Measurements from ENCODE around the gene SLC17A9.

SLC17A9 gene

DNA sequence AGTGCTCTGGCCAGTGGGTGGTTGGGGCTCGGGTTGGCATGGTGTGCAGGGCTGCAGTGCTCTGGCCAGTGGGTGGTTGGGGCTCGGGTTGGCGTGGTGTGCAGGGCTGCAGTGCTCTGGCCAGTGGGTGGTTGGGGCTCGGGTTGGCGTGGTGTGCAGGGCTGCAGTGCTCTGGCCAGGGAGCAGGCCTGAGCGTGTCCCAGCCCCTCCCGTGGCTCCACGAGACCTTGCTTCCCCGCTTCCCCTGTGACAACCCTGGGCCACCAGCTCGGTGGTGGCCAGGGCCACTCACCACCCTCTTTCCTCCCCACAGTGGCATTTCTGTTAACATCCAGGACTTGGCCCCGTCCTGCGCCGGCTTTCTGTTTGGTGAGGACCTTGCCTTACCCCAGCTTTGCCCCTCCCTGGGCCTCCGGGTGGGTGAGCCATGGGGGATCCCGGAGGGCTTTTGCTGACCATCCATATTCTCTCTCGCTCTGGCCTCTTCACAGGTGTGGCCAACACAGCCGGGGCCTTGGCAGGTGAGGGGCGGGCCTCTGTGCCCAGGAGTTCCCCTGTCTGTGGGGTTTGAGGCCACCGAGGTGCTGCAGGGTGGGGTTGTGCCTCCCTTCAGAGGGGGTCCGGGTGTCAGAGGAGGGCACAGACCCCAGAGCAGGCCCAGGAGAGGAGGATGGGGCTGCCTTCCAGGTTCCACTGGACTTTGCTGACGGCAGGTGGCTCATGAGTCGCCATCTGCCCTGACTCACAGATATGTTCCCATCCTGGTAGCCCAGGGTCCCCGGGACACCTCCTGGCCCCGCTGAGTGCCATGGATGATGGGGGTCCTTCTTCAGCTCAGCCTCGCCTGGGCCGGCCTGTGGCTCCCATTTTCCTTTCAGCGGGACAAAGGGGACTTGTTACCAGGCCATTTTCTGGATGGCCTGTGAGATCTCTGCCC lies 14.0 kb downstream of the SLC17A9 start:
- no peak for TF ChIP-seq CTCF (IDR thresholded peaks at IDR 0.05; ENCODE audit: insufficient read depth, low read length, poor library complexity, severe bottlenecking)
- no peak for DNase-seq (ENCODE audit: extremely low read depth, insufficient read length)
- Histone ChIP-seq H3K4me3 (replicated peaks; ENCODE audit: low read depth, low read length) (no peak overlapping the region), H3K27me3 (replicated peaks; ENCODE audit: control insufficient read depth, insufficient read depth, low read length) (no peaks in the 10 kb centered on the region), H3K36me3 (ENCODE audit: control insufficient read depth, insufficient read depth, low read length) (peaks cover 17% of the 10 kb centered on the region)

DNA sequence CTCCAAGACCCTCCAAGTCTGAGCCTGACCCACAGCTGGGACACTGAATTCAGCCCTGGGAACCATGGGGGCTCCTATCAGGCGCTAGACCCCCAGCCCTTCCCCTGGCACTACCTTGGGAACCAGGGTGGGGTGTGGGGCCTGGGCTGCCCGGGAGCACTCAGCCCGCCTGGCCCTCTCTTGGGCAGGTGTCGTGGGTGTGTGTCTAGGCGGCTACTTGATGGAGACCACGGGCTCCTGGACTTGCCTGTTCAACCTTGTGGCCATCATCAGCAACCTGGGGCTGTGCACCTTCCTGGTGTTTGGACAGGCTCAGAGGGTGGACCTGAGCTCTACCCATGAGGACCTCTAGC lies 14.6 kb downstream of the SLC17A9 start:
- no peak for TF ChIP-seq CTCF (IDR thresholded peaks at IDR 0.05; ENCODE audit: insufficient read depth, low read length, poor library complexity, severe bottlenecking)
- peaks cover 17% of the 10 kb centered on the region for H3K36me3 ChIP-seq (ENCODE audit: control insufficient read depth, insufficient read depth, low read length)
- no peaks in the 10 kb centered on the region for H3K27me3 ChIP-seq (replicated peaks; ENCODE audit: control insufficient read depth, insufficient read depth, low read length)
- no peak for DNase-seq (ENCODE audit: extremely low read depth, insufficient read length)
- H3K4me3 ChIP-seq (replicated peaks; ENCODE audit: low read depth, low read length), result no peak overlapping the region

- no peak for DNase-seq (ENCODE audit: extremely low read depth, insufficient read length)
- Histone ChIP-seq H3K27me3 (replicated peaks; ENCODE audit: control insufficient read depth, insufficient read depth, low read length) (no peaks in the 10 kb centered on the region), H3K4me3 (replicated peaks; ENCODE audit: low read depth, low read length) (no peak overlapping the region), H3K36me3 (ENCODE audit: control insufficient read depth, insufficient read depth, low read length) (peaks cover 15% of the 10 kb centered on the region)
- no peak for TF ChIP-seq CTCF (IDR thresholded peaks at IDR 0.05; ENCODE audit: insufficient read depth, low read length, poor library complexity, severe bottlenecking)
Measured at GRCh38 chr20:62967628-62968351, 15.3 kb downstream of the SLC17A9 start.

- no peaks in the 10 kb centered on the region for H3K27me3 ChIP-seq (replicated peaks; ENCODE audit: control insufficient read depth, insufficient read depth, low read length)
- TF ChIP-seq CTCF (IDR thresholded peaks at IDR 0.05; ENCODE audit: insufficient read depth, low read length, poor library complexity, severe bottlenecking), result no peak
- H3K4me3 ChIP-seq (replicated peaks; ENCODE audit: low read depth, low read length), result no peak overlapping the region
- no peak for DNase-seq (ENCODE audit: extremely low read depth, insufficient read length)
- peaks cover 12% of the 10 kb centered on the region for H3K36me3 ChIP-seq (ENCODE audit: control insufficient read depth, insufficient read depth, low read length)
Measured at GRCh38 chr20:62968378-62969178, 16.1 kb downstream of the SLC17A9 start.

DNA sequence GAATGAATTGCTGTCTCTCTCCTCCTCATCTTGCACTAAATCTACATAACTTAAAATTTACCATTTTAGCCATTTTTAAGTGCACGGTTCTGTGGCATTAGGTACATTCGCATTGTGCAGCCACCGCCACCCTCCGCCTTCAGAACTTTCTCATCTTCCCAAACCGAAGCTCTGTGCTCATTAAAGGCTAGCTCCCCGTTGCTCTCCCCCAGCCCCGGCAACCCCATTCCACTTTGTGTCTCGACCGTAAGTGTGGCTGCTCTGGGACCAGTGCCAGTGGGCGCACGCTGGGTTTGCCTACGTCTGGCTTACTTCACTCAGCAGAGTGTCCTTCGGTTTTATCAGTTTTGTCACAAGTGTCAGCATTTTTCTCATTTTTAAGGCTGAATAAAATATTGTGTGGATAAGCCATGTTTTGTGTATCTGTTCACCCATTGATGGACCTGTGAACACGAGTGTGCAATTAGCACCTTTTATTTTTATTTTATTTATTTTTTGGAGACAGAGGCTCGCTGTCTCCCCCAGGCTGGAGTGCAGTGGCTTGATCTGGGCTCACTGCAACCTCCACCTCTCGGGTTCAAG lies 16.8 kb downstream of the SLC17A9 start:
- TF ChIP-seq CTCF (IDR thresholded peaks at IDR 0.05; ENCODE audit: insufficient read depth, low read length, poor library complexity, severe bottlenecking), result no peak
- no peaks in the 10 kb centered on the region for H3K27me3 ChIP-seq (replicated peaks; ENCODE audit: control insufficient read depth, insufficient read depth, low read length)
- DNase-seq (ENCODE audit: extremely low read depth, insufficient read length), result no peak
- peaks cover 9% of the 10 kb centered on the region for H3K36me3 ChIP-seq (ENCODE audit: control insufficient read depth, insufficient read depth, low read length)
- no peak overlapping the region for H3K4me3 ChIP-seq (replicated peaks; ENCODE audit: low read depth, low read length)
